Measurements from ENCODE around the gene SEBOX.
A peak's percentile ranks its signal among the peaks of the same experiment; 100 is the strongest.

The SEBOX gene

DNA sequence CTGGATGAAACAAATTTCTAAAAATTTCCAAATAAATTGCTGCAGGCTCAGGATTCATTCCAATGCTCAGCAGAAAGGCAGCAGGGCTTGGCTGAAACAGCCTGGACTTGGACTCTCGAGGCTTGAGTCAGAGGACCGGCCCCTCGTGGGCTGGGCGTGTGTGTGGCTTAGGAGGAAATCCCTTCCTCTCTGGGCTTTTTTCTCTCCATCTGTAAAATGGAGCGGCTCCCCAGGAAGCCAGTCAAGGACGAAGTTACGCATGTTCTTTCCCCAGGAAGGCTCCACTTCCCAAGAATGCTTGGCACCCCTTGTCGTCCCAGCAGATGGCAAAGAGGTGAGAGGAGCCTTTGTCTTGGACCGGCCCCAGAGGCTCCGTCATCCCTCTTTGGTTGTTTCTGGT is 27.5 kb upstream of the SEBOX start:
- DNase-seq: no peak

DNA sequence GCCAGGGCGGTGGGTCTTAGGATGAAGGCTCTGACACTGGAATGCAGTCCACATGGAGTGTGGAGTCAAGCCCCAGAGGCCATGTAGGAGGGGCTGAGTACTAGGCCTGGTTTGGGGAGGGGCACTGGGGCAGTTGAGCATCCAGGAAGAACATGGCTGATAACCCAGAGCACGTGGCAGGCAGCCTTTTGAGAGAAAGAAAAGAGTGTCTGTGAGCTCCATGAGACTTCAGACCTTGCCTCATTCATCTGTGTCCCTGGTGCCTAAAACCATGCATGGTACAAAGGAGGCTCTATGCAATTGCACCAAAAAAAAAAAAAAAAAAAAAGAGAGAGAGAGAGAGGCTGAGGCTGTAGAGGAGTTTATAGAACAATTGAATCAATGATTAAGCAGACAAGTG is 26.4 kb upstream of the SEBOX start:
- DNase-seq: no peak

DNA sequence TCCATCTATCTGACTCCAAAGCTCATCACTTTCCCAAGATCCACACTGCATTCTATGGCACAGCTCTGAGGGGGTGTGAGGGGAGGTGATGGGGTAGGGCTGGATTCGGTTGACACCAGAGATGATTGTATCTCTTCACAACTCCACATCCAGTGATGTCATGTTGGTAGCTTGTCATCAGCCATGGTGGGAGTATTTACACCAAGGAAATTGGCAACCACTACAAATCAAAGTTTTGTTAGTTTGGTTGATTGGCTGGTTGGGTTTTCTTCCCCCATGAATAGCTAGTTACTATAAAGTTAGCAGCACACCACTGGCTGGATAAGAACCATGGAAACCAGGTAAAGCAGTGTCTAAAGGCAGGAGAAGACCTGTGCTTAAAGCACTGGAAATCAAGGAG is 26.0 kb upstream of the SEBOX start:
- no peak for DNase-seq

DNA sequence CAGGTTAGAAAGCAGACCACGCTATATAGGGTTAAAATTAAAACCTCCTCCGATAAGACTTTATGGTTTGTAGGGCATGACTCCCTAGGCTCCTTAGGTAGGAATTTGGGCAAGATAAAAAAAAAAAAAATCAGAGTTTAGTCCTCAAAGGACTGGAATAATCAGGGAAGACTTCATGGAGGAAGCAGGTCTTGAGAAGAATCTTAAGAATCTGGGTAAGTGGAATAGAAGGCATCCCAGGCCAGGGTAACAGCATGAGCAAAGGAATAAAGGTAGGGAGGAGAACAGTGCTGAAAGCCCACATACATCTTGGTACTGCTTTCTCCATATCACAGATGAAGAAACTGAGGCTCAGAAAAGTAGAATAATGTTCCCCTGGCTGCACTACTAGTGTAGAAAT is 25.6 kb upstream of the SEBOX start:
- DNase-seq: no peak

DNA sequence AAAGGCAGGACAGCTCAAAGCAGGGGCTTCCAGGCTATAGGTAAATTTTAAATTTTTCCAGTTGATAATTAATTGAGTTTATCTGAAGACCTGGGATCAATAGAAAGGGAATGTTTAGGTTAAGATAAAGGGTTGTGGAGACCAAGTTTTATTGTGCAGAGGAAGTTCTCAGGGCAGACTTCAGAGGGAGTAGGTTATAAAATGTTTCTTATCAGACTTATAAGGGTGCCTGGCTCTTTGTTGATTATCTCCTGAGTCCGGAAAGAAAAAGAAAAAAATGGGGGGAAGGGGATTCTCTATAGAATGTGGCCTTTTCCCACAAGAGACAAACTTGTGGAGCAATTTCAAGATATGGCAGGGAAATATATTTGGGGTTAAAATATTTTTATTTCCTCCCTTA is 25.1 kb upstream of the SEBOX start:
- no peak for DNase-seq

DNA sequence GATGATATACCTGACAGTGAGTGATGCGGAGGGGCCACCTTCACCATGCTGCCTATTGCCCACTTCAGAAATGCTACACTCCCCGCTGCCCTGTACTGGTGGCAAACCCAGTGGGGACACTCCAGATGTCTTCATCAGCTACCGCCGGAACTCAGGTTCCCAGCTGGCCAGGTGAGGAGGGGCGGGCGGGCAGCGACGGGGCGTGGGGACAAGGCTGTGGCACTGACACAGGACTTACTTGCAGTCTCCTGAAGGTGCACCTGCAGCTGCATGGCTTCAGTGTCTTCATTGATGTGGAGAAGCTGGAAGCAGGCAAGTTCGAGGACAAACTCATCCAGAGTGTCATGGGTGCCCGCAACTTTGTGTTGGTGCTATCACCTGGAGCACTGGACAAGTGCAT is 23.1 kb upstream of the SEBOX start:
- no peak for DNase-seq

DNA sequence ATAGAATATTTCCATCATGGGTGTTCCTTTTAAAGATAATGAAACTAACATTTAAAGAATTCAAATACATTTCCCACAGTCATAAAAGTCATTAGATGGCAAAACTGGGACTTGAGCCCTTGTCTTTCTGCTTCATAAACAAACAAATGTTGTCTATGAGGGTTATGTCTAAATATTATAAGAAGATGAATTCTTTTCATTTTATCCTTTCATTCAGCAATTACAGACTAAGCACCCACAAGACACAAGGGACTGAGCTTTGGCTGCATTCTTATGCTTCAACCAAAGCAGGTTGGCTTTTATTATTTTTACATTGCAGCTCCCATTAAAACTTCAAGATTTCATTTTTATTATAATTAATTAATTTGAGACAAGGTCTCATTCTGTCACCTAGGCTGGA is 21.4 kb upstream of the SEBOX start:
- DNase-seq: no peak

DNA sequence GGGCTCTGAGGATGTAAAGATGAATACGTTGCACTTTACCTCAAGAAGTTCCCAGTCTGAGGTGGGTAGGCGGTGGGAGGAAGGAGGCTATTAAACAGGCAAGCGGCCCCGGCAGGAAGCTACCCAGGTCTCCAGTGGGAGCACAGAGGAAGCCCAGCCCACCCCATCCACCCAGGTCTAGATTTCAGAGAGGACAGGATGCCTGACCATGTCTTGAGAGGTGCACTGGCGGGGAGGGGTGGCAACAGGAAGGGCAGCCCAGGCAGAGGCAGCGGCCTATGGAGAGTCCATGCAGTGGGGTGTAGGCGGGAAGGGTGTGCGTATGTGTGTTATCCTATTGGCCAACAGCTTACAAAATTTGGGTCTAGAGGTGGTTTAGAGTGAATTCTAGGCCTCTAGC is 20.4 kb upstream of the SEBOX start:
- no peak for DNase-seq

DNA sequence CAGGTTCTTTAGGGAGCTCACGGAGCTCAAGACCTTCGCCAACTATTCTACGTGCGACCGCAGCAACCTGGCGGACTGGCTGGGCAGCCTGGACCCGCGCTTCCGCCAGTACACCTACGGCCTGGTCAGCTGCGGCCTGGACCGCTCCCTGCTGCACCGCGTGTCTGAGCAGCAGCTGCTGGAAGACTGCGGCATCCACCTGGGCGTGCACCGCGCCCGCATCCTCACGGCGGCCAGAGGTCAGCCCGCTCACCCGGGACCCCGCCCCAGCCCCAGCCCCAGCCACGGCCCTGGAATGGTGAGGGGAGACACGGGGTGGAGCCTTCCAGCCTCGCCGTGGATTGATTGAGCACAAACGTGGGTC is 20.0 kb upstream of the SEBOX start:
- no peak for DNase-seq

DNA sequence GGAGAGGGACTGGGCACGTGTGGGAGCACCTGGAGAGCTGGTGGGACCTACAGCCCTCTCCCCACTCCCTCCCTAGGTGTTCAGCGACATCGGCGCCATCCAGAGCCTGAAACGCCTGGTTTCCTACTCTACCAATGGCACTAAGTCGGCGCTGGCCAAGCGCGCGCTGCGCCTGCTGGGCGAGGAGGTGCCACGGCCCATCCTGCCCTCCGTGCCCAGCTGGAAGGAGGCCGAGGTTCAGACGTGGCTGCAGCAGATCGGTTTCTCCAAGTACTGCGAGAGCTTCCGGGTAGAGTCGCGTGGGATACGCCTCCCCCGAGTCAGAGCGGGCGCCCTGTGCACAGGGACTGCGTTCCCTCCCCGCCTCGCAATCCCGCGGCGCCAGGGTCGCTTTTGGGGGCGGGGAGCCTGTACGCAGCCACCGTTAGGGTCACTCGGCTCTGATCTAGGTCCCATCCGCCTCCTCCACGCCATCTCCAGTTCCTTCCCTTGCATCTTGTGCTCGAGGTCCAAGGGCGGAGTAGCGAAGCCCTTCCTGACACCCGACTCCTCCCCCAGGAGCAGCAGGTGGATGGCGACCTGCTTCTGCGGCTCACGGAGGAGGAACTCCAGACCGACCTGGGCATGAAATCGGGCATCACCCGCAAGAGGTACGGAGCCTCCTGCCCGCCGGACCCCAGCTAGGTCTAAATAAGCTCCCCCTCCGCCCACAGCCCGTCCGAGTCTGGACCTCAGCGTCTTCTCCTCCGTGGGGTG is 19.5 kb upstream of the SEBOX start:
- DNase-seq: no peak

DNA sequence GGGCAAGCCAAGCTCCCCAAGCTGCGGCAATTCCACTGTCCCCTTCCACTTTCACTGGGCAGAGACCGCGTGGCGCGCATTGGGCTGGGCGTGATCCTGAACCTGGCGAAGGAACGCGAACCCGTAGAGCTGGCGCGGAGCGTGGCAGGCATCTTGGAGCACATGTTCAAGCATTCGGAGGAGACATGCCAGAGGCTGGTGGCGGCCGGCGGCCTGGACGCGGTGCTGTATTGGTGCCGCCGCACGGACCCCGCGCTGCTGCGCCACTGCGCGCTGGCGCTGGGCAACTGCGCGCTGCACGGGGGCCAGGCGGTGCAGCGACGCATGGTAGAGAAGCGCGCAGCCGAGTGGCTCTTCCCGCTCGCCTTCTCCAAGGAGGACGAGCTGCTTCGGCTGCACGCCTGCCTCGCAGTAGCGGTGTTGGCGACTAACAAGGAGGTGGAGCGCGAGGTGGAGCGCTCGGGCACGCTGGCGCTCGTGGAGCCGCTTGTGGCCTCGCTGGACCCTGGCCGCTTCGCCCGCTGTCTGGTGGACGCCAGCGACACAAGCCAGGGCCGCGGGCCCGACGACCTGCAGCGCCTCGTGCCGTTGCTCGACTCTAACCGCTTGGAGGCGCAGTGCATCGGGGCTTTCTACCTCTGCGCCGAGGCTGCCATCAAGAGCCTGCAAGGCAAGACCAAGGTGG is 16.3 kb upstream of the SEBOX start:
- peak; percentile 14 for DNase-seq

DNA sequence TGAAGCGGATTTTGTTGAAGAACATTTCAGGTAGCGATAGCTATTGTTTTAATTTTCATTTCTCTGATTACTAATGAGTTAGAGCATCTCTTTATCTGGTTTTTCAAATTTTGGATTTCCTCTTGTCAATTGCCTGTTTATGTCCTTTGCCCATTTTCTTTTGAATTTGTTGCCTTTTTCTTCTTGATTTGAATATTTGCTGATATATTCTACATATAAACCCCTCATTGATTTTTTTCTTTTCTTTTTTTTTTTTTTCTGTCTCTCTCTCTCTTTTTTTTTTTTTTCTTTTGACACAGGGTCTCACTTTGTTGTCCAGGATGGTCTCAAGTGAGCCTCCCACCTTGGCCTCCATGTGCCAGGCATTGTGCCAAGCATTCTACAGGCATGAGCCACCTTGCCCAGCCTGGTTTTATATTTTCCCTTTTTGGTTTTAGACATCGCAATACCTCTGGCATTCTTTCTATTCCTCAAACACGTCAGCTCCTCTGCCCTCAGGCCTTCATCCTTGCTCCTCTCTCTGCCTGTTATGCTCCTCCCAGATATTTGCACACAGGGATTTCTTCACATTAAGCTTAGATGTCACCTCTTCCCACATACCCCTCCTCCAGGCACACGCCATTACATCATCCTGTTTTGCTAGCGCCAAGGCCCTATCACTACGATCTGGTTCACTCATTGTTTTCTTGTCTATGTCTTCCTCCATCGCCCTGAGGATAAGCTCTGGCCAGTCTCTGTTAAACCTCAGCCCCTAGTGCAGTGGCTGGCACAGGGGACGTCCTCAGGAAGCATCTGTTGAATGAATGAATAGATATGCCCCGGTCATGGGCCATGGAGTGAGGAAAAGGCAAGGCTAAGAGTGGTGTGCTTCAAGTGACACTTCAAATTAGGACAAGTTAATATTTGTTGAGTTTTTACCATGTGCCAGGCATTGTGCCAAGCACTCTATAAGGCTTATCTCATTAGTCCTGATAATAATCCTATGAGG is 15.1 kb upstream of the SEBOX start:
- no peak for DNase-seq

DNA sequence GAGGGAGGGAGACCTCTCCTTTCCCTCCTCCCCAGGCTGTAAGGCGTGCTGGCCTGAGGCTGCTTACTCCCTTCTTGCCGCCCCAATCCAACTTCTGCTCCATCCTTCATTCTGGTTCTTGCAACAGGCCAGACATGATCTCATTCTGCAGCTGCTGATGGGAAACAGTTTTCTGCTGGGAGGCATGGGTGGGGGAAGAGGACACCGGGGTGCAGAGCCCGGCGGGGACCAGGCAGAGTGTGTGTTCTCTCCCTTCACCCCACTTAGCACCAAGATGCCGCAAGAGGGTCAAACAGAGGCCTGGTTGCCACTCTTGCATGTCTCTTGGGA is 7.9 kb upstream of the SEBOX start:
- no peak for DNase-seq

DNA sequence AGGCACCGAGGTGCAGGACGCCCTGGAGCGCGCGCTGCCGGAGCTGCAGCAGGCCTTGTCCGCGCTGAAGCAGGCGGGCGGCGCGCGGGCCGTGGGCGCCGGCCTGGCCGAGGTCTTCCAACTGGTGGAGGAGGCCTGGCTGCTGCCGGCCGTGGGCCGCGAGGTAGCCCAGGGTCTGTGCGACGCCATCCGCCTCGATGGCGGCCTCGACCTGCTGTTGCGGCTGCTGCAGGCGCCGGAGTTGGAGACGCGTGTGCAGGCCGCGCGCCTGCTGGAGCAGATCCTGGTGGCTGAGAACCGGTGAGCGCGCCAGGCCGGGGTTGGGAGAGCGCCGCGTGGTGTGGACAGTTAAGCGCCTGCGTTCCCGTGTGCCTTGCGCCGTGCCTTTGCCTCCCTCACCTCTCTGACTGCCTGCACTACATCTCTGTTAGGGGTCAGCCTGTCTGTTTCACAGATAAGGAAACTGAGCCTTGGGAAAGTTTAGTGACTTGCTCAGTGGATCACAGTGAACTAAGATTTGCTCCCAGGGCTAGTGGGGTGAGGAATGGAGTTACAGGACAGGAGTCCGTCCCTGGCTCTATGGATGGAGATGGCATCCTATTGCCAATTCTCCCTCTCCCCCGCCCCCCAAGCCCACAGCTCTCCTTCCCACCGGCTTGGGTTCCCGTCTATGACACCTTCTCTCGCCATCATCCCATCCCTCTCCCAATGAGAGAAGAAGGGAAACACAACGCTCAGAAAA is 7.4 kb upstream of the SEBOX start:
- no peak for DNase-seq

DNA sequence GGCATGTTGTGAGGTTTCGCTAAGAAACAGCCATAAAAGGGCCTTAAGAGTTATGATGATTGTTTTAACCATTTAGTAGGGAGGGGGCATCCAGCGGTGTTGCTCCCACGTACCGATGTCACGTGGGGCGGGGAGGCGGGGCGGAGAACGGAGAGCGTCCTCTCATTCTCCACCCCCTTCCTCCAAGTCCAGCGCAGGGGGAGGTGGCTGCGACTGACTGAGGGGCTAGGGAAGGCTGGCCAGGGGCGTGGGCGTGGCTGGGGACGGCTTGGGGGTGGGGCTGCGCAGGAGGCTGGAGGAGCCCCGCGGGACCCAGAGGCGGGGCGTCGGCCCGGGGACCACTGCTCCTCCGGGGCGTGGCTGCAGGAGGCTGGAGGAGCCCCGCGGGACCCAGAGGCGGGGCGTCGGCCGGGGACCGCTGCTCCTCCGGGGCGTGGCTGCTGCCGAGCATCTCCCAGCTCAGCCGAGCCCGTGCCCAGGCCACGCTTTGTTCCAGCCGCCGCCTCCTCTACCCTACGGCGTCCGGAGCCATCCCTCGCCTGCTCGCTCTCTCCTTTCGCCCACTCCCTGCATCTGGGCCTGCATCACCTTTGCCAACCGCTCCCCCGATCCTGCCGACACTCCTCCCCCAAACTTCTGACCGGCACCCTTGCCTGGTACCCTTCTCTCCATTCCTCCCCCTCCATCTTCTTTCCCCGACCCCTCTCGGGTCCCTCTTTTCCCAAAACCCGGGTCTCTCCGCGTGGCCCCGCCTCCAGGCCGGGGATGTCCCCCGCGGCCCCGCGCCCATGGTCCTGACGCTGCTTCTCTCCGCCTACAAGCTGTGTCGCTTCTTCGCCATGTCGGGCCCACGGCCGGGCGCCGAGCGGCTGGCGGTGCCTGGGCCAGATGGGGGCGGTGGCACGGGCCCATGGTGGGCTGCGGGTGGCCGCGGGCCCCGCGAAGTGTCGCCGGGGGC is 6.5 kb upstream of the SEBOX start, which contains the start of gene SARM1:
TSS of gene SARM1 (plus strand) at position 450 of the 958 bp plus-strand sequence. CDS start at position 789, 339 bp downstream.
- DNase-seq: peak; percentile 77

DNA sequence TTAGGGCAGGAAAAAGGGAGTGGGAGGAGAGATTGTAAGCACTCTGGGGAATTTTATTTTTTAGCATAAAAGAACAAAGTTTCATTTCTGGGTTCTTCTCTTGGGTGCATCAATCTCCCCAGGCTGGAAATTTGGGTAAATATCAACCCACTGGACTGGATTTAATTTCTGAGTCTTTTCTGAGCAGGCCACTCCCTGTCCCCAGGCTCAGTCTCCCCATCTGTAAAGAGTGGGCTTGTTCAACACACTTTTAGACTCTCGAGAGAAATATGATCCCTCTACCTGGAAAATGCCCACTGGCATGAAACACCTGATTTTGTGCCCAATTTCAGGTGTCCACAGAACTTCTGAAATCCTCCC is 5.7 kb upstream of the SEBOX start:
- no peak for DNase-seq

DNA sequence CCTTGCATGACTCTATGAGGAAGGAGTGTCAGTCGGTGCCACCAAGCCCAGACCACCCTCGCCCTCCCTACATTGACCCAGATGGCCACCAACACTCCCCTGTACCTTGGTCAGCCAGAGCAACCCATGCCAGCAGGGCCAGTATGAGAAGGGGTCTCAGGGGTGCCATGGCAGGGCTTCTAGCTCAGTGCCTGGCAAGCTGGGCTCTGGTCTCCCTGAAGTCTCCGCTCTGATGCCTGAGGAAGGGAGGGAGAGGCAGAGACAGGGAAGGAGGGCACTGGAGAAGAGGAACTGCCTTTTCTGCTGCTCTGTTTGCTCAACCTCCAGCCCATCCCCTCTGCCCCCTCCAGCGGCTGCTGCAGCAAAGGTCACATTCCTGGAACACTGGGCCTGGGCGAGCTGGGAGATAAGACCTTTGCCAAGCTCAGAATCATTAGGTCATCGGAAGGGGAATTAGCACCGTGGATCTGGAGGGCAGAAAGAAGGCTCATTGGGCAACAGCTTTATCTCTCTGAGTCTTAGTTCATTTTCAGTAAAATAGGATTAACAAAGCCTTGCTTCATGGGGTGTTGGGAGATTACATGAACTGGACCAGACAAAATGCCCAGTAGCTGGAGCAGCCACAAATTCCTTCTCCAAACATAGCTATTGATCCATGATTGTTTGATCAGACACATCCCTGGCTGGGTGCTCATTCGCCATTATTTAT is 5.2 kb upstream of the SEBOX start, which contains the start of gene VTN:
TSS of gene VTN (minus strand) at position 273 of the 709 bp plus-strand sequence. CDS start at position 169, 104 bp downstream.
- no peak for DNase-seq

DNA sequence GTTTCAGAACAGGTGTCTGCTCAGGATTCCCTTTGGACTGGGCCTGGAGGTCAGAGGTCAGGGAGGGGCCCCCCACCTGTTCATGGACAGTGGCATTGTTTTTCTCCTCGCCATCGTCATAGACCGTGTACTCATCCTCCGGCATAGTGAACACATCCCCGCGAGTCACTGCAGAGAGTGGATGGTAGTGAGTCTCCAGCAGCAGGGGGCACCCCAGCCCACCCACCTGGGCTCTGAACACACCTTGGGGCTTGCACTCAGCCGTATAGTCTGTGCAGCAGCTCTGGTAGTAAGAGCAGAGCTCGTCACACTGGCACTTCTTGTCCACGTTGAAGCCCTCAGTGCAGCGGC is 4.7 kb upstream of the SEBOX start:
- no peak for DNase-seq

DNA sequence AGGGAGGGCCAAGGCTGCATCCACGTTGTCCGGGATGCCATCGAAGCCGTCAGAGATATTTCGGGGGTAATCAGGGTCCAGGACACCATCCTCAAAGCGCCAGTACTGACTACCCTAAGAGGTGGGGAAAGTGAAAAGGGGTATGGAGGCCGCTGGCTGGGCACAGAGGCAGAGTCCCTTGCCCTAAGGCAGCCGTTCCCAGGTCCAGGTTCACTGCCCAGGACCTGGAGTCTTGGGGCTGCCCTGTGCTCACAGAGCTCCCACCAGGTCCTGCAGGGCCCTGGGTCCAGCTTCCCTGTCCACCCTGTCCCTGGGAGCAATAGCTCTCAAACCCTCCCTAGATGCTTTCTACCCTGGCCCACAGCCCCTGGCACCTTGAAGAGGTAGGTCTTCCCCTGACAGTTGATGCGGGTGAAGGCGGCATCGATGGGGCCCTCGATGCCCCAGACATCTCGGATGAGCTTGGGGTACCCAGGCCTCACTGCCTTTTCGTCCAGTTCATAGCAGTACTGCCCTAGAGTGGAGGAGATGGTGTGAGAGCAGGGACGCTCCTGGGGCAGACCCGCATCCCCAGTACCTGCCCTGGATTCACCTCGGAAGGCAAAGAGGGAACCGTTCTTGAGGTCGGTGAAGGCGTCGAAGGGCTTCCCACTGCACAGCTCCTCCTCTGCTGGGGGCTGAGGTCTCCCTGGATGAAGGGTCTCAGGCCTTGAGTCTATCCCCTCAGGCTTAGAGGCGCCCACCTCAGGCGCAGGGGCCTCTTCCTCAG is 4.1 kb upstream of the SEBOX start:
- DNase-seq: no peak

DNA sequence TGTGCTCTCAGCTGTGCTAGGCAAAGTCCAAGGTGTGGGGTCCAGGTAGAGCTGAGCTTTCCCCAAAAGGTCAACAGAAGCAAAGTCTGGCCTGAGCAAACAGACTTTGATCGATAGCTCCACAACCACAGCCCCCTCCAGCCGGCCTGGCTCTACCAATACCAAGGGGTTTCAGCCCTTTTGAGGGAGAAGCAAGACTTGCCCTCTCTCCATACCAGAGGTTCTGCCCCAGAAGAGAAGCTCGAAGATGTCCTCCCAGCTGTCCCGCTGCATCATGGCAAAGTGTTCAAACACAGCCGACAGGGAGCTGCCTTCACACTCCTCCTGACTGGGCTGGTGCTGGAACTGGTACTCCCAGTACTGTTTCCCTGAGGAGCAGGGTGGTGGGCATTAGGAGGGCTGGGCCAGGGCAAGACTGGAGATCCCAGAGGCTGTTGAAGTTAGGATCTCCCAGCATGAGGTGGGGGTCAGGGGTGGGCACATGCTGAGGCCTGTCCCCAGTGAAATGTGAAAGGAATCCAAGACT is 3.4 kb upstream of the SEBOX start:
- DNase-seq: no peak
